Spleen (tissue), 7 donors: Measurements from ENCODE around the gene LPCAT1.

ENCODE experiments used
- POLR2A ChIP-seq, 3 donors: fragments of 450-650 bp; IDR thresholded peaks; one replicate each; pipeline ENCODE4 v1.5.1; 2017; ENCODE audit warnings: antibody characterized with exemption in 3 of 3, mild to moderate bottlenecking in 1 of 3
- TF ChIP-seq, protein P1 (sequence below), 11 experiments: fragments of 200-600 bp in 7 of 11; fragments of 450-650 bp in 4 of 11; sonication (generic) in 4 of 11; IDR thresholded peaks in 8 of 11; conservative IDR thresholded peaks in 3 of 11; 1 replicate in 7 of 11; 2 replicates in 4 of 11; pipeline versions ENCODE4 v1.4.0 to v1.8.0; 2016 to 2021; ENCODE audit warnings: antibody characterized with exemption in 11 of 11, inconsistent platforms in 4 of 11, mild to moderate bottlenecking in 1 of 11
- donor health status: DM: no; HTN: no; CAD: no; lungs with moderate emphysema.
- donor health status: DM: no; HTN: no; CAD: no.
- donor health status: DM: no; HTN: no; CAD: no.

- no peak for TF ChIP-seq POLR2A (IDR thresholded peaks at IDR 0.05)
- TF ChIP-seq, protein P1, sequence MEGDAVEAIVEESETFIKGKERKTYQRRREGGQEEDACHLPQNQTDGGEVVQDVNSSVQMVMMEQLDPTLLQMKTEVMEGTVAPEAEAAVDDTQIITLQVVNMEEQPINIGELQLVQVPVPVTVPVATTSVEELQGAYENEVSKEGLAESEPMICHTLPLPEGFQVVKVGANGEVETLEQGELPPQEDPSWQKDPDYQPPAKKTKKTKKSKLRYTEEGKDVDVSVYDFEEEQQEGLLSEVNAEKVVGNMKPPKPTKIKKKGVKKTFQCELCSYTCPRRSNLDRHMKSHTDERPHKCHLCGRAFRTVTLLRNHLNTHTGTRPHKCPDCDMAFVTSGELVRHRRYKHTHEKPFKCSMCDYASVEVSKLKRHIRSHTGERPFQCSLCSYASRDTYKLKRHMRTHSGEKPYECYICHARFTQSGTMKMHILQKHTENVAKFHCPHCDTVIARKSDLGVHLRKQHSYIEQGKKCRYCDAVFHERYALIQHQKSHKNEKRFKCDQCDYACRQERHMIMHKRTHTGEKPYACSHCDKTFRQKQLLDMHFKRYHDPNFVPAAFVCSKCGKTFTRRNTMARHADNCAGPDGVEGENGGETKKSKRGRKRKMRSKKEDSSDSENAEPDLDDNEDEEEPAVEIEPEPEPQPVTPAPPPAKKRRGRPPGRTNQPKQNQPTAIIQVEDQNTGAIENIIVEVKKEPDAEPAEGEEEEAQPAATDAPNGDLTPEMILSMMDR (IDR thresholded peaks at IDR 0.05 in 8 of 11, conservative IDR thresholded peaks at IDR 0.05 in 3 of 11): no peak
Measured at GRCh38 chr5:1421521-1422341, 102.0 kb downstream of the LPCAT1 start.
